ENCODE measurements around the gene C1QTNF9B. TPM values are rescaled to one million over a fixed set of nuclear protein-coding genes. Genes with fewer than 3 reads are reported as not detected.

Gene C1QTNF9B
- total RNA-seq, 4 donors from 2014 or later: 0.27 to 1.1 (median 0.58) TPM; not detected in 1

- ATAC-seq: no peak
- Histone ChIP-seq H3K27me3 (no peaks in the 10 kb centered on the region), H3K4me3 (no peak overlapping the region), H3K9me3 (no peaks in the 10 kb centered on the region), H3K36me3 (no peaks in the 10 kb centered on the region), H3K4me1 (no peaks in the 10 kb centered on the region), H3K27ac (no peak overlapping the region)
- DNase-seq: no peak
- intact Hi-C loops (cut with DNase I; ENCODE audit: low total_unique reads): no loop called here
- no peak for TF ChIP-seq POLR2A (IDR thresholded peaks at IDR 0.05)
- TF ChIP-seq, protein P1, sequence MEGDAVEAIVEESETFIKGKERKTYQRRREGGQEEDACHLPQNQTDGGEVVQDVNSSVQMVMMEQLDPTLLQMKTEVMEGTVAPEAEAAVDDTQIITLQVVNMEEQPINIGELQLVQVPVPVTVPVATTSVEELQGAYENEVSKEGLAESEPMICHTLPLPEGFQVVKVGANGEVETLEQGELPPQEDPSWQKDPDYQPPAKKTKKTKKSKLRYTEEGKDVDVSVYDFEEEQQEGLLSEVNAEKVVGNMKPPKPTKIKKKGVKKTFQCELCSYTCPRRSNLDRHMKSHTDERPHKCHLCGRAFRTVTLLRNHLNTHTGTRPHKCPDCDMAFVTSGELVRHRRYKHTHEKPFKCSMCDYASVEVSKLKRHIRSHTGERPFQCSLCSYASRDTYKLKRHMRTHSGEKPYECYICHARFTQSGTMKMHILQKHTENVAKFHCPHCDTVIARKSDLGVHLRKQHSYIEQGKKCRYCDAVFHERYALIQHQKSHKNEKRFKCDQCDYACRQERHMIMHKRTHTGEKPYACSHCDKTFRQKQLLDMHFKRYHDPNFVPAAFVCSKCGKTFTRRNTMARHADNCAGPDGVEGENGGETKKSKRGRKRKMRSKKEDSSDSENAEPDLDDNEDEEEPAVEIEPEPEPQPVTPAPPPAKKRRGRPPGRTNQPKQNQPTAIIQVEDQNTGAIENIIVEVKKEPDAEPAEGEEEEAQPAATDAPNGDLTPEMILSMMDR (IDR thresholded peaks at IDR 0.05 in 4 of 5, conservative IDR thresholded peaks at IDR 0.05 in 1 of 5): no peak
- in situ Hi-C loops (cut with MboI; ENCODE audit: low sequenced_read_pairs in 4 of 4): no loop called here
These were observed 37.2 kb upstream of the C1QTNF9B start for GRCh38 chr13:23934520-23934919.

- no peaks in the 10 kb centered on the region for H3K9me3 ChIP-seq
- ATAC-seq: no peak
- DNase-seq: no peak
- no peak overlapping the region for H3K27ac ChIP-seq
- H3K36me3 ChIP-seq: no peaks in the 10 kb centered on the region
- in situ Hi-C loops (cut with MboI; ENCODE audit: low sequenced_read_pairs in 4 of 4) (no loop called here), intact Hi-C loops (cut with DNase I; ENCODE audit: low total_unique reads) (loop anchor here (10.0 kb wide), 1 partner anchor 86 kb away; no protein-coding TSS in a partner anchor)
- no peaks in the 10 kb centered on the region for H3K4me1 ChIP-seq
- H3K4me3 ChIP-seq: no peak overlapping the region
- TF ChIP-seq, protein P1 (IDR thresholded peaks at IDR 0.05 in 4 of 5, conservative IDR thresholded peaks at IDR 0.05 in 1 of 5): no peak
- TF ChIP-seq POLR2A (IDR thresholded peaks at IDR 0.05): no peak
- no peaks in the 10 kb centered on the region for H3K27me3 ChIP-seq
These were observed 31.7 kb upstream of the C1QTNF9B start for GRCh38 chr13:23928985-23929384.

DNA sequence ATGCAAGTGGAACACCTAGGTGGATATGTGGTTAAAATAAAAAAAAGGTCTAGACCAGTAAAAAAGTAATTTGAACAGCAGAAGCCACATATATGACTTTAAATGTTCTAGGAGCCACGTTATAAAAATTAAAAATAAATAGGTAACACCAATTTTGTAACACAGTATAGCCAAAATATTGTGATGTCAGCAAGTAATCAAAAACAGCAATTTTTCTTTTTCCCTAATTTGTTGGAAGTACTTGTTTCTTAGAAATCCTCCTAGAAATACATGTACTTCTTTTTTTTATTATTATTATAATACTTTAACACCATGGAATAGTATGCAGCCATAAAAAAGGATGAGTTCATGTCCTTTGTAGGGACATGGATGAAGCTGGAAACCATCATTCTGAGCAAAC, 25.7 kb upstream of the C1QTNF9B start:
- in situ Hi-C loops (cut with MboI; ENCODE audit: low sequenced_read_pairs in 4 of 4) (loop anchor here in 2 of 4 donors (25.0 kb wide), 1 partner anchor 289 kb away; no protein-coding TSS in a partner anchor), intact Hi-C loops (cut with DNase I; ENCODE audit: low total_unique reads) (loop anchor here (10.0 kb wide), 1 partner anchor 92 kb away; no protein-coding TSS in a partner anchor)
- no peak overlapping the region for H3K4me3 ChIP-seq
- H3K9me3 ChIP-seq: no peaks in the 10 kb centered on the region
- TF ChIP-seq, protein P1 (IDR thresholded peaks at IDR 0.05 in 4 of 5, conservative IDR thresholded peaks at IDR 0.05 in 1 of 5): no peak
- no peak for TF ChIP-seq POLR2A (IDR thresholded peaks at IDR 0.05)
- DNase-seq (no peak), ATAC-seq (no peak)
- H3K27ac ChIP-seq: no peak overlapping the region
- no peaks in the 10 kb centered on the region for H3K27me3 ChIP-seq
- H3K4me1 ChIP-seq: no peaks in the 10 kb centered on the region
- no peaks in the 10 kb centered on the region for H3K36me3 ChIP-seq

GRCh38 chr13:23922005-23922932, 25.0 kb upstream of the C1QTNF9B start:
- in situ Hi-C loops (cut with MboI; ENCODE audit: low sequenced_read_pairs in 4 of 4) (loop anchor here in 2 of 4 donors (25.0 kb wide), 1 partner anchor 290 kb away; no protein-coding TSS in a partner anchor), intact Hi-C loops (cut with DNase I; ENCODE audit: low total_unique reads) (loop anchor here (10.0 kb wide), 1 partner anchor 93 kb away; no protein-coding TSS in a partner anchor)
- DNase-seq (no peak), ATAC-seq (no peak)
- TF ChIP-seq, protein P1 (IDR thresholded peaks at IDR 0.05 in 4 of 5, conservative IDR thresholded peaks at IDR 0.05 in 1 of 5): no peak
- TF ChIP-seq POLR2A (IDR thresholded peaks at IDR 0.05): no peak
- H3K4me3 ChIP-seq: no peak overlapping the region
- H3K4me1 ChIP-seq: no peaks in the 10 kb centered on the region
- H3K27ac ChIP-seq: no peak overlapping the region
- no peaks in the 10 kb centered on the region for H3K36me3 ChIP-seq
- no peaks in the 10 kb centered on the region for H3K27me3 ChIP-seq
- H3K9me3 ChIP-seq: no peaks in the 10 kb centered on the region

Measured in gastrocnemius medialis (tissue), 4 donors.